ENCODE measurements around the gene ACOX2.

DNA sequence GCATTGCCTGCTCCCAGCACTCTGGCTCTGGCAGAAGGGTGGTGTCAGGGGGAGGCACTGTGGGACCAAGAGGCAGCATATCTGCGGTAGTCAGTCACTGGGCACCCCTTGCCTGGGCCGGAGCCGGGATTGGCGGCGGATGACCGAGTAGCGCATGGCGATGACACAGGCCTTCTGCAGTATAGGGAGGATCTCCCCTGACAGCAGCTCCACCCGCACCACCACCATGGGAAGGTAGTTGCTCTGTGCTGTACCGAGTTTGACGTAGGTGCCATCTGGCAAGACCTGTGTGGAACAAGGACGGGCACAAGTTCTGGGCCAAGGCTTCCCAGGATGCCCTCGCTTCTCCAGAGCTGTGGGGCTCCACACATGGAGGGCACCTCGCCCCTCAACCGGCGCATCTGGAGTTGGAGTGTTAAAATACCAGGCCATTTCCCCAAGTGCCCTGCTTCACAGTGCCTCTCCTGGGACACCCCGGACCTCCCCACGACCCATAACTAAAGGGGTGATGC lies 6.6 kb downstream of the ACOX2 start:
- no peak for TF ChIP-seq CTCF (IDR thresholded peaks at IDR 0.05 in 2 of 3, conservative IDR thresholded peaks at IDR 0.05 in 1 of 3; ENCODE audit: borderline replicate concordance in 1 of 3, insufficient read depth in 1 of 3, low read depth in 2 of 3, low read length in 2 of 3)
- TF ChIP-seq EZH2 (IDR thresholded peaks at IDR 0.05), result no peak
- no peak for TF ChIP-seq RAD21 (IDR thresholded peaks at IDR 0.05; ENCODE audit: low read depth)
- no peak for TF ChIP-seq EGR1 (IDR thresholded peaks at IDR 0.05; ENCODE audit: low read depth)
- TF ChIP-seq YY1 (IDR thresholded peaks at IDR 0.05; ENCODE audit: extremely low read depth, insufficient replicate concordance, low read depth, low read length), result no peak
- no peak for TF ChIP-seq EZH2phosphoT487 (IDR thresholded peaks at IDR 0.05; ENCODE audit: borderline replicate concordance)
- TF ChIP-seq POLR2A (IDR thresholded peaks at IDR 0.05; ENCODE audit: borderline replicate concordance, extremely low read depth, insufficient read depth, insufficient read length), result no peak
- TF ChIP-seq TCF7L2 (IDR thresholded peaks at IDR 0.05; ENCODE audit: borderline replicate concordance, extremely low read depth, insufficient read depth, insufficient read length), result no peak
- no peak for TF ChIP-seq SIN3A (IDR thresholded peaks at IDR 0.05; ENCODE audit: low read depth)
- no peak for TF ChIP-seq REST (IDR thresholded peaks at IDR 0.05; ENCODE audit: low read depth)
- TF ChIP-seq POLR2AphosphoS5 (IDR thresholded peaks at IDR 0.05; ENCODE audit: low read depth, low read length), result no peak
- no peak for TF ChIP-seq ELF1 (IDR thresholded peaks at IDR 0.05; ENCODE audit: borderline replicate concordance, low read depth)
- no peak for TF ChIP-seq SRF (IDR thresholded peaks at IDR 0.05; ENCODE audit: low read depth)
- TF ChIP-seq ZNF274 (IDR thresholded peaks at IDR 0.05; ENCODE audit: low read depth, low read length), result no peak
